HepG2 (cell line): ENCODE results near the gene BAZ1A. TPM values are rescaled to one million over a fixed set of nuclear protein-coding genes. Genes with fewer than 3 reads are reported as not detected.

Experiments used
- EHMT2 ChIP-seq: fragments of 200-600 bp; sonication (generic); IDR thresholded peaks from 2 replicates; pipeline ENCODE4 v1.7.0; 2017; ENCODE audit warnings: antibody characterized with exemption, low read depth, low read length, borderline replicate concordance
- FOXC1 ChIP-seq: sonication (generic); formaldehyde crosslinking; IDR thresholded peaks from 2 replicates; pipeline ENCODE4 v1.8.0; 2022; ENCODE audit warnings: mild to moderate bottlenecking, missing genetic modification reagents, borderline replicate concordance
- GATAD2A ChIP-seq: IDR thresholded peaks from 2 replicates; pipeline ENCODE4 v1.6.1; 2016
- NFE2 ChIP-seq: sonication (generic); formaldehyde crosslinking; IDR thresholded peaks from 2 replicates; pipeline ENCODE4 v1.4.0; 2020; ENCODE audit warnings: missing genetic modification reagents
- SCMH1 ChIP-seq: sonication (generic); formaldehyde crosslinking; IDR thresholded peaks from 2 replicates; pipeline ENCODE4 v1.9.0; 2021; ENCODE audit warnings: missing genetic modification reagents, mild to moderate bottlenecking, borderline replicate concordance
- SETDB1 ChIP-seq: sonication (generic); formaldehyde crosslinking; IDR thresholded peaks from 2 replicates; pipeline ENCODE4 v1.5.1; 2020; ENCODE audit warnings: missing genetic modification reagents, mild to moderate bottlenecking, borderline replicate concordance
- SP140L ChIP-seq: sonication (generic); formaldehyde crosslinking; IDR thresholded peaks from 2 replicates; pipeline ENCODE4 v1.4.0; 2020; ENCODE audit warnings: missing genetic modification reagents, borderline replicate concordance
- SRF ChIP-seq: IDR thresholded peaks from 2 replicates; pipeline ENCODE4 v1.6.1; 2011; ENCODE audit warnings: mild to moderate bottlenecking, low read depth, low read length, moderate library complexity
- TBX3 ChIP-seq: fragments of 450-650 bp; IDR thresholded peaks from 2 replicates; pipeline ENCODE4 v1.6.1; 2017; ENCODE audit warnings: antibody characterized with exemption, mild to moderate bottlenecking, inconsistent platforms, borderline replicate concordance
- TGIF2 ChIP-seq: IDR thresholded peaks from 2 replicates; pipeline ENCODE4 v1.6.1; 2016; ENCODE audit warnings: control low read depth, missing compliant biosample characterization
- TOPORS ChIP-seq: sonication (generic); formaldehyde crosslinking; IDR thresholded peaks from 2 replicates; pipeline ENCODE4 v1.8.0; 2023; ENCODE audit warnings: mild to moderate bottlenecking, missing genetic modification reagents
- TRIM24 ChIP-seq: sonication (generic); formaldehyde crosslinking; IDR thresholded peaks from 2 replicates; pipeline ENCODE4 v1.8.0; 2022; ENCODE audit warnings: mild to moderate bottlenecking, missing genetic modification reagents
- ZFP36 ChIP-seq: fragments of 150-350 bp; IDR thresholded peaks from 2 replicates; pipeline ENCODE4 v1.6.1; 2018; ENCODE audit warnings: borderline replicate concordance, low read length, low read depth; ENCODE audit not compliant: partially characterized antibody
- ZFP82 ChIP-seq: sonication (generic); formaldehyde crosslinking; IDR thresholded peaks from 2 replicates; pipeline ENCODE4 v1.5.1; 2020; ENCODE audit warnings: mild to moderate bottlenecking, missing genetic modification reagents, borderline replicate concordance
- ZNF124 ChIP-seq: sonication (generic); formaldehyde crosslinking; IDR thresholded peaks from 2 replicates; pipeline ENCODE4 v1.4.0; 2020; ENCODE audit warnings: missing genetic modification reagents
- ZNF24 ChIP-seq: fragments of 450-650 bp; IDR thresholded peaks from 2 replicates; pipeline ENCODE4 v1.6.1; 2017; ENCODE audit warnings: antibody characterized with exemption, mild to moderate bottlenecking
- ZNF292 ChIP-seq: sonication (generic); formaldehyde crosslinking; IDR thresholded peaks from 2 replicates; pipeline ENCODE4 v1.8.1; 2022; ENCODE audit warnings: mild to moderate bottlenecking, low read depth, missing genetic modification reagents, borderline replicate concordance
- ZNF703 ChIP-seq: sonication (generic); formaldehyde crosslinking; IDR thresholded peaks from 2 replicates; pipeline ENCODE4 v1.5.1; 2020; ENCODE audit warnings: missing genetic modification reagents, mild to moderate bottlenecking, moderate library complexity, borderline replicate concordance
- ZNF782 ChIP-seq: sonication (generic); formaldehyde crosslinking; IDR thresholded peaks from 2 replicates; pipeline ENCODE4 v1.4.0; 2020; ENCODE audit warnings: missing genetic modification reagents, mild to moderate bottlenecking, borderline replicate concordance
- polyA plus RNA-seq, 8 experiments: library from polyadenylated mRNA; depleted of rRNA in 3 of 8; stranded (reverse) in 7 of 8; unstranded in 1 of 8; fragments of >200 nt; fragmentation: Illumina TruSeq in 4 of 8; extraction: Trizol in 4 of 8; gene quantifications; 2 replicates each; pipeline versions ENCODE4 v1.2.1 to v1.2.3, GENCODE V29; 2011 to 2016; ENCODE audit warnings: low read depth in 4 of 8, missing spikeins in 1 of 8, mixed read lengths in 1 of 8; ENCODE audit not compliant: insufficient read depth in 1 of 8
- total RNA-seq, 5 experiments: library from RNA; depleted of rRNA; stranded (reverse); fragments of >200 nt; fragmentation: Illumina TruSeq; extraction: Trizol; gene quantifications; 2 replicates each; pipeline ENCODE4 v1.2.3, GENCODE V29; 2016; ENCODE audit warnings: low read depth in 1 of 5
- TF ChIP-seq, protein P1 (sequence below): sonication (generic); formaldehyde crosslinking; IDR thresholded peaks from 2 replicates; pipeline ENCODE4 v1.8.1; 2022; ENCODE audit warnings: mild to moderate bottlenecking, missing genetic modification reagents
- TF ChIP-seq, protein P2 (sequence below), 2 experiments: IDR thresholded peaks; 2 replicates each; pipeline ENCODE4 v1.6.1; 2011 to 2012; ENCODE audit warnings: low read length in 2 of 2, borderline replicate concordance in 1 of 2, low read depth in 1 of 2, mild to moderate bottlenecking in 1 of 2, moderate library complexity in 1 of 2
- TF ChIP-seq, protein P3 (sequence below): IDR thresholded peaks from 2 replicates; pipeline ENCODE4 v1.6.1; 2016; ENCODE audit warnings: missing compliant biosample characterization, missing genetic modification reagents, borderline replicate concordance
- TF ChIP-seq, protein P4 (sequence below): sonication (generic); formaldehyde crosslinking; IDR thresholded peaks from 2 replicates; pipeline ENCODE4 v1.4.0; 2020; ENCODE audit warnings: low read depth, mild to moderate bottlenecking, missing genetic modification reagents

BAZ1A gene
- total and polyA plus RNA-seq, 2 of the 13 experiments (the other 11 are each of a cell fraction or from before 2014, with no cell fraction given), result 20.9 to 56.8 TPM

DNA sequence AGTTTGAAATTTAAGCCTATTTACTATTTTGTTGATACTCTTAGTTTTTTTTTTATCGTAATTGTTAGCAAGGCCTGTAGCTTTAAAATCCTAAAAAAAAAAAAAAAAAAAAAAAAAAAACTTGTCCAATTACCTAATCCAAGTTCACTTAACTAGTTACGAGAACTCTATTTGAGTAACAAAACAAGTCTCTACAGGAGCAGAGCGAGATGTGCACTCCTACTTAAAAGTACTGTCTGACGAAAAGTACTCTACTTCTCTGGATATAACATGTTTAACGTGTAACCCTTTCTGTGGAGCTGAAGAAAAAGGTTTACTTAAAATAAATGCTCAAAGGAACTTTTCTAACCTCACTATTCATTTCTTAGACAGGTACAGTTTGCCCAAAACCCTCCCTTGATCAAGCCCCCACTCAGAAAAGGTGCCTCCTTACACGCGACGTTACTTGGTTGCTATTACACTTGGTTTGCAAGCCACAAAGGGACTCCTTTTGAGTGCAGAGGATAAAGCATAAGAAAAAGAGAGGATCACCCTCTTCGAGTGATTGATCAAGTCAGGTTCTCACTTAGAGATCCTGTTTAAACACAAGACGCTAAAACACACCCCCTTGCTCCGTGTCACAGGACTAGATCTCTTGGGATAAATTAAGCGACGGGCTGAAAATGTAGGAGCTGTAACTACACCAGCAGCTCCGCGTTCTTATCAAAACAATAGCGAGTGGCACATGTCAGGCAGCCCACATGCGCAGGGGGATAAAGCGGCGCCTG is 2.2 kb downstream of the BAZ1A start (continued):
- TF ChIP-seq, protein P1, sequence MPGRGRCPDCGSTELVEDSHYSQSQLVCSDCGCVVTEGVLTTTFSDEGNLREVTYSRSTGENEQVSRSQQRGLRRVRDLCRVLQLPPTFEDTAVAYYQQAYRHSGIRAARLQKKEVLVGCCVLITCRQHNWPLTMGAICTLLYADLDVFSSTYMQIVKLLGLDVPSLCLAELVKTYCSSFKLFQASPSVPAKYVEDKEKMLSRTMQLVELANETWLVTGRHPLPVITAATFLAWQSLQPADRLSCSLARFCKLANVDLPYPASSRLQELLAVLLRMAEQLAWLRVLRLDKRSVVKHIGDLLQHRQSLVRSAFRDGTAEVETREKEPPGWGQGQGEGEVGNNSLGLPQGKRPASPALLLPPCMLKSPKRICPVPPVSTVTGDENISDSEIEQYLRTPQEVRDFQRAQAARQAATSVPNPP (CRISPR knock-in tag), result no peak
- TF ChIP-seq ZFP36 (no peak), ZNF703 (no peak), EHMT2 (no peak), GATAD2A (CRISPR knock-in tag) (peak; percentile 48; the same call in 1 of the 2 replicates), ZNF292 (CRISPR knock-in tag) (no peak), SETDB1 (CRISPR knock-in tag) (no peak), SP140L (CRISPR knock-in tag) (no peak; the same call in 1 of the 2 replicates), TBX3 (no peak), ZNF124 (CRISPR knock-in tag) (0 out of 2 replicates have a peak, but pooled peaks have one; percentile 16), TRIM24 (CRISPR knock-in tag) (no peak), NFE2 (CRISPR knock-in tag) (no peak), TOPORS (CRISPR knock-in tag) (no peak), TGIF2 (CRISPR knock-in tag) (peak; percentile 36; the same call in 1 of the 2 replicates), SCMH1 (CRISPR knock-in tag) (no peak), ZNF782 (CRISPR knock-in tag) (no peak), SRF (no peak), ZFP82 (CRISPR knock-in tag) (no peak), FOXC1 (CRISPR knock-in tag) (no peak; the same call in 1 of the 2 replicates), ZNF24 (0 out of 2 replicates have a peak, but pooled peaks have one; percentile 40)
- TF ChIP-seq, protein P2, sequence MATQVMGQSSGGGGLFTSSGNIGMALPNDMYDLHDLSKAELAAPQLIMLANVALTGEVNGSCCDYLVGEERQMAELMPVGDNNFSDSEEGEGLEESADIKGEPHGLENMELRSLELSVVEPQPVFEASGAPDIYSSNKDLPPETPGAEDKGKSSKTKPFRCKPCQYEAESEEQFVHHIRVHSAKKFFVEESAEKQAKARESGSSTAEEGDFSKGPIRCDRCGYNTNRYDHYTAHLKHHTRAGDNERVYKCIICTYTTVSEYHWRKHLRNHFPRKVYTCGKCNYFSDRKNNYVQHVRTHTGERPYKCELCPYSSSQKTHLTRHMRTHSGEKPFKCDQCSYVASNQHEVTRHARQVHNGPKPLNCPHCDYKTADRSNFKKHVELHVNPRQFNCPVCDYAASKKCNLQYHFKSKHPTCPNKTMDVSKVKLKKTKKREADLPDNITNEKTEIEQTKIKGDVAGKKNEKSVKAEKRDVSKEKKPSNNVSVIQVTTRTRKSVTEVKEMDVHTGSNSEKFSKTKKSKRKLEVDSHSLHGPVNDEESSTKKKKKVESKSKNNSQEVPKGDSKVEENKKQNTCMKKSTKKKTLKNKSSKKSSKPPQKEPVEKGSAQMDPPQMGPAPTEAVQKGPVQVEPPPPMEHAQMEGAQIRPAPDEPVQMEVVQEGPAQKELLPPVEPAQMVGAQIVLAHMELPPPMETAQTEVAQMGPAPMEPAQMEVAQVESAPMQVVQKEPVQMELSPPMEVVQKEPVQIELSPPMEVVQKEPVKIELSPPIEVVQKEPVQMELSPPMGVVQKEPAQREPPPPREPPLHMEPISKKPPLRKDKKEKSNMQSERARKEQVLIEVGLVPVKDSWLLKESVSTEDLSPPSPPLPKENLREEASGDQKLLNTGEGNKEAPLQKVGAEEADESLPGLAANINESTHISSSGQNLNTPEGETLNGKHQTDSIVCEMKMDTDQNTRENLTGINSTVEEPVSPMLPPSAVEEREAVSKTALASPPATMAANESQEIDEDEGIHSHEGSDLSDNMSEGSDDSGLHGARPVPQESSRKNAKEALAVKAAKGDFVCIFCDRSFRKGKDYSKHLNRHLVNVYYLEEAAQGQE (IDR thresholded peaks at IDR 0.05; ENCODE audit: borderline replicate concordance in 1 of 2, low read depth in 1 of 2, low read length in 2 of 2), result no peak
- TF ChIP-seq, protein P3, sequence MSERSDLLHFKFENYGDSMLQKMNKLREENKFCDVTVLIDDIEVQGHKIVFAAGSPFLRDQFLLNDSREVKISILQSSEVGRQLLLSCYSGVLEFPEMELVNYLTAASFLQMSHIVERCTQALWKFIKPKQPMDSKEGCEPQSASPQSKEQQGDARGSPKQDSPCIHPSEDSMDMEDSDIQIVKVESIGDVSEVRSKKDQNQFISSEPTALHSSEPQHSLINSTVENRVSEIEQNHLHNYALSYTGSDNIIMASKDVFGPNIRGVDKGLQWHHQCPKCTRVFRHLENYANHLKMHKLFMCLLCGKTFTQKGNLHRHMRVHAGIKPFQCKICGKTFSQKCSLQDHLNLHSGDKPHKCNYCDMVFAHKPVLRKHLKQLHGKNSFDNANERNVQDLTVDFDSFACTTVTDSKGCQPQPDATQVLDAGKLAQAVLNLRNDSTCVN (CRISPR knock-in tag), result no peak
- TF ChIP-seq, protein P4, sequence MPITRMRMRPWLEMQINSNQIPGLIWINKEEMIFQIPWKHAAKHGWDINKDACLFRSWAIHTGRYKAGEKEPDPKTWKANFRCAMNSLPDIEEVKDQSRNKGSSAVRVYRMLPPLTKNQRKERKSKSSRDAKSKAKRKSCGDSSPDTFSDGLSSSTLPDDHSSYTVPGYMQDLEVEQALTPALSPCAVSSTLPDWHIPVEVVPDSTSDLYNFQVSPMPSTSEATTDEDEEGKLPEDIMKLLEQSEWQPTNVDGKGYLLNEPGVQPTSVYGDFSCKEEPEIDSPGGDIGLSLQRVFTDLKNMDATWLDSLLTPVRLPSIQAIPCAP, result no peak
